Psoas muscle (tissue), 8 donors: ENCODE data around the gene KLHL5. TPM values are rescaled to one million over a fixed set of nuclear protein-coding genes. Genes with fewer than 3 reads are reported as not detected.

Source experiments
- ATAC-seq, 4 donors: fragments of 200-7000 bp; cut with Tn5 transposase; one replicate each; pipeline ENCODE4 v1.9.1; 2020; ENCODE audit warnings: moderate library complexity in 3 of 4, mild to moderate bottlenecking in 2 of 4
- DNase-seq, 2 donors: peaks; one replicate each; pipeline ENCODE4 v3.0.0-alpha.2; 2020
- H3K27ac ChIP-seq: fragments of 200-600 bp; one replicate; pipeline ENCODE4 v1.8.0; 2022
- H3K27me3 ChIP-seq, 3 donors: fragments of 200-600 bp in 1 of 3; one replicate each; pipeline versions ENCODE4 v1.6.1 to v1.8.0; 2013 to 2022; ENCODE audit warnings: low read length in 2 of 3, mild to moderate bottlenecking in 2 of 3, moderate library complexity in 1 of 3; ENCODE audit not compliant: insufficient read depth in 3 of 3
- H3K36me3 ChIP-seq, 2 donors: fragments of 200-600 bp in 1 of 2; one replicate each; pipeline versions ENCODE4 v1.6.1 to v1.8.0; 2013 to 2022; ENCODE audit warnings: low read depth in 1 of 2, mild to moderate bottlenecking in 1 of 2, moderate library complexity in 1 of 2; ENCODE audit not compliant: insufficient read depth in 1 of 2
- H3K4me1 ChIP-seq: fragments of 200-600 bp; one replicate; pipeline ENCODE4 v1.8.0; 2022
- H3K4me3 ChIP-seq: fragments of 200-600 bp; one replicate; pipeline ENCODE4 v1.8.0; 2022; ENCODE audit warnings: mild to moderate bottlenecking
- H3K9me3 ChIP-seq: fragments of 200-600 bp; one replicate; pipeline ENCODE4 v1.8.0; 2022
- WGBS, 3 donors: extraction: QIAGEN DNeasy Blood & Tissue Kit; methylation state at CpG; one replicate each; pipeline versions ENCODE4 v1.1.6 to v1.1.7; 2013; 5-methylcytosine and 5-hydroxymethylcytosine counted together
- intact Hi-C, 2 donors: fragments of 100-400 bp; cut with DNase I; formaldehyde crosslinking; loops; one replicate each; pipeline versions ENCODE4 v1.11.0 to v1.14.2; 2022
- polyA plus RNA-seq, 3 donors: library from polyadenylated mRNA; stranded (reverse); fragments of 200-250 nt; gene quantifications; one replicate each; pipeline ENCODE4 v1.2.3, GENCODE V29; 2013
- total RNA-seq, 4 donors: library from RNA; stranded (reverse); fragmentation: NEBNext Ultra II Directional in 2 of 4; extraction: Animal tissue kit (Norgen Biotek cat#: 25700) in 2 of 4; gene quantifications; one replicate each; pipeline versions ENCODE4 v1.2.1 to v1.2.4, GENCODE V29; 2021 to 2023
- TF ChIP-seq, protein P1 (sequence below): fragments of 200-600 bp; IDR thresholded peaks from one replicate; pipeline ENCODE4 v1.8.0; 2022; ENCODE audit warnings: antibody characterized with exemption
- donor health status: healthy with polysubstance abuse.
- donor health status: DM: no; HTN: no; CAD: no; lungs with moderate emphysema.
- donor health status: Bipolar disorder and iron deficiency.
- donor health status: healthy.
- donor health status: DM: yes; HTN: yes; CAD: no.
- donor health status: DM: no; HTN: no; CAD: no.
- donor health status: DM: no; HTN: no; CAD: no.
- donor health status: DM: yes; HTN: yes; CAD: no.

KLHL5 gene
- total and polyA plus RNA-seq, 7 donors, result 6.7 to 14.9 (median 10.1) TPM

DNA sequence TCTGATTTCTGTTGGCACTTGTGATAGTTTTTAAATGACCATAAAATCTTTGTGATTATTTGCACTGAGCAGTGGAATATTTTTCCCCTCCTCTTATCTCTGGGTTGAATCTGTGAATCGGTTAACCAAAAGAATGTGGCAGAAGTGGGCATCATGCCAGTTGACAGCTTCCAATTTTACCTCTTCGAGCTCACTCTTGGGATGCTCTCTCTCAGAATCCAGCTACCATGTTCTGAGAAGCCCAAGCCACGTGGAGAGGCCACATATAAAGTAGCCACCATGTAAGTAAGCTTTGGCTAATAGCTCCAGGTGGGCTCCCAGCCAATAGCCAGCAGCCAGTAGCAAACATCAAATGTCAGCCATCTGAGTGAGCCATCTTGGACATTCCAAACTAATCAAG, 107.4 kb downstream of the KLHL5 start:
- ATAC-seq, result no peak
- Histone ChIP-seq H3K27ac (no peak overlapping the region), H3K9me3 (no peaks in the 10 kb centered on the region), H3K4me3 (no peak overlapping the region), H3K27me3 (no peaks in the 10 kb centered on the region), H3K4me1 (no peaks in the 10 kb centered on the region), H3K36me3 (no peaks in the 10 kb centered on the region)
- DNase-seq, result no peak
- TF ChIP-seq, protein P1, sequence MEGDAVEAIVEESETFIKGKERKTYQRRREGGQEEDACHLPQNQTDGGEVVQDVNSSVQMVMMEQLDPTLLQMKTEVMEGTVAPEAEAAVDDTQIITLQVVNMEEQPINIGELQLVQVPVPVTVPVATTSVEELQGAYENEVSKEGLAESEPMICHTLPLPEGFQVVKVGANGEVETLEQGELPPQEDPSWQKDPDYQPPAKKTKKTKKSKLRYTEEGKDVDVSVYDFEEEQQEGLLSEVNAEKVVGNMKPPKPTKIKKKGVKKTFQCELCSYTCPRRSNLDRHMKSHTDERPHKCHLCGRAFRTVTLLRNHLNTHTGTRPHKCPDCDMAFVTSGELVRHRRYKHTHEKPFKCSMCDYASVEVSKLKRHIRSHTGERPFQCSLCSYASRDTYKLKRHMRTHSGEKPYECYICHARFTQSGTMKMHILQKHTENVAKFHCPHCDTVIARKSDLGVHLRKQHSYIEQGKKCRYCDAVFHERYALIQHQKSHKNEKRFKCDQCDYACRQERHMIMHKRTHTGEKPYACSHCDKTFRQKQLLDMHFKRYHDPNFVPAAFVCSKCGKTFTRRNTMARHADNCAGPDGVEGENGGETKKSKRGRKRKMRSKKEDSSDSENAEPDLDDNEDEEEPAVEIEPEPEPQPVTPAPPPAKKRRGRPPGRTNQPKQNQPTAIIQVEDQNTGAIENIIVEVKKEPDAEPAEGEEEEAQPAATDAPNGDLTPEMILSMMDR, result no peak
- WGBS, 3 donors, result 15 to 41% (median 20%) methylated on average over 3 of the region's 3 CpGs
- intact Hi-C loops, result no loop called here

DNA sequence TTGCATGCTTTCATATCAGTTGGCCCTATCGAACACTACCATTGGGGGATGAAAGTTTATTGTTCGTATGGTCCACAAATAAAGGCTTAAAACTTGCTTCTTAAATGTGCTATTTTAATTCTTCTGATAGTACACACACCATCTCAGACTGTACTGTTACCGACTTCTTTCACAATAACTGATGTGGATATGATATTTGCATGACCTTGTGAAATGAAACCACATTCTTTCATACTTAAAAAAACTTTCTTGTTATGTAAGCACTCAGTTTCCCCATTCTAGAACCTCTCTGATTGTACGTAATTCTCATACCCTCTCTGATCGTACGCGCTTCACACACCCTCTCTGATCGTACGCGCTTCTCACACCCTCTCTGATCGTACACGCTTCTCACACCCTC, 108.3 kb downstream of the KLHL5 start:
- Histone ChIP-seq H3K27me3 (no peaks in the 10 kb centered on the region), H3K27ac (no peak overlapping the region), H3K4me1 (no peaks in the 10 kb centered on the region), H3K9me3 (no peaks in the 10 kb centered on the region), H3K4me3 (no peak overlapping the region), H3K36me3 (no peaks in the 10 kb centered on the region)
- no peak for DNase-seq
- intact Hi-C loops, result no loop called here
- ATAC-seq, result no peak
- TF ChIP-seq, protein P1, result no peak
- WGBS, 3 donors, result 94 to 97% (median 95%) methylated on average over 12 of the region's 12 CpGs

Other genes with a start within 250 kb of the KLHL5 start
- 1 to 10 TPM in 3 of 4 donors, under 1 TPM in 1; 0.79 to 1.3 (median 1.2) TPM for gene TLR6, start 205.4 kb upstream of the KLHL5 start, total RNA-seq
- gene TLR6, start 205.4 kb upstream of the KLHL5 start, polyA plus RNA-seq, result under 1 TPM; 0.12 to 0.31 (median 0.13) TPM
- 10 to 100 TPM; 11.2 to 20.0 (median 17.5) TPM for gene FAM114A1, start 194.4 kb upstream of the KLHL5 start, total RNA-seq
- 10 to 100 TPM in 1 of 3 donors, 1 to 10 TPM in 2; 5.6 to 16.6 (median 8.9) TPM for gene FAM114A1, start 194.4 kb upstream of the KLHL5 start, polyA plus RNA-seq
- under 1 TPM in 1 of 4 donors, not detected in 3; 0.15 TPM for gene TMEM156, start 29.8 kb upstream of the KLHL5 start, total RNA-seq
- under 1 TPM in 2 of 3 donors, not detected in 1; 0.08 to 0.10 TPM for gene TMEM156, start 29.8 kb upstream of the KLHL5 start, polyA plus RNA-seq
- gene WDR19, start 120.3 kb downstream of the KLHL5 start, total RNA-seq, result 1 to 10 TPM; 3.9 to 6.6 (median 4.6) TPM
- gene WDR19, start 120.3 kb downstream of the KLHL5 start, polyA plus RNA-seq, result 1 to 10 TPM; 5.4 to 7.1 (median 7.1) TPM